Colonic mucosa (tissue), 4 donors: Measurements from ENCODE around the gene SLC25A21. TPM values are rescaled to one million over a fixed set of nuclear protein-coding genes. Genes with fewer than 3 reads are reported as not detected.

Source experiments
- DNase-seq: peaks from one replicate; pipeline ENCODE4 v3.0.0-alpha.2; 2020
- H3K27ac ChIP-seq: fragments of 200-600 bp; one replicate; pipeline ENCODE4 v1.8.0; 2021
- H3K27me3 ChIP-seq: fragments of 200-600 bp; one replicate; pipeline ENCODE4 v1.8.0; 2021
- H3K36me3 ChIP-seq: fragments of 200-600 bp; one replicate; pipeline ENCODE4 v1.8.0; 2021
- H3K4me1 ChIP-seq: fragments of 200-600 bp; one replicate; pipeline ENCODE4 v1.8.0; 2021; ENCODE audit warnings: mild to moderate bottlenecking
- H3K4me3 ChIP-seq: fragments of 200-600 bp; one replicate; pipeline ENCODE4 v1.8.0; 2021
- H3K9ac ChIP-seq, 2 donors: one replicate each; pipeline ENCODE4 v1.7.0; 2013; ENCODE audit warnings: control low read depth in 2 of 2, low read depth in 2 of 2, low read length in 2 of 2
- H3K9me3 ChIP-seq: fragments of 200-600 bp; one replicate; pipeline ENCODE4 v1.8.0; 2021
- CTCF ChIP-seq: fragments of 200-600 bp; IDR thresholded peaks from one replicate; pipeline ENCODE4 v1.8.0; 2022; ENCODE audit warnings: antibody characterized with exemption, mild to moderate bottlenecking
- intact Hi-C: fragments of 100-400 bp; cut with DNase I; formaldehyde crosslinking; loops from one replicate; pipeline ENCODE4 v1.14.1; 2022
- total RNA-seq, 2 donors: library from RNA; stranded (reverse); fragmentation: NEBNext Ultra II Directional in 1 of 2; extraction: Animal tissue kit (Norgen Biotek cat#: 25700) in 1 of 2; gene quantifications; one replicate each; pipeline ENCODE4 v1.2.1, GENCODE V29; 2021
- donor health status: healthy.
- donor health status: DM: no; HTN: no; CAD: no.
- donor health status: DM: no; HTN: no; CAD: no.

Gene SLC25A21
- total RNA-seq, 2 donors from 2014 or later: 0.77 to 0.82 TPM

GRCh38 chr14:36824854-36825253, 347.6 kb downstream of the SLC25A21 start:
- DNase-seq: no peak
- intact Hi-C loops: no loop called here
- Histone ChIP-seq H3K27ac (no peak overlapping the region), H3K4me3 (no peak overlapping the region), H3K9ac (no peak overlapping the region), H3K9me3 (no peaks in the 10 kb centered on the region), H3K4me1 (no peaks in the 10 kb centered on the region), H3K27me3 (no peaks in the 10 kb centered on the region), H3K36me3 (no peaks in the 10 kb centered on the region)
- no peak for TF ChIP-seq CTCF

- no peak for TF ChIP-seq CTCF
- no peak for DNase-seq
- Histone ChIP-seq H3K4me3 (no peak overlapping the region), H3K27ac (no peak overlapping the region), H3K9me3 (no peaks in the 10 kb centered on the region), H3K36me3 (no peaks in the 10 kb centered on the region), H3K9ac (no peak overlapping the region), H3K4me1 (no peaks in the 10 kb centered on the region), H3K27me3 (no peaks in the 10 kb centered on the region)
- intact Hi-C loops: no loop called here
Observed at GRCh38 chr14:36823651-36824050, 348.8 kb downstream of the SLC25A21 start.

- H3K9me3 ChIP-seq: no peaks in the 10 kb centered on the region
- TF ChIP-seq CTCF: no peak
- no peaks in the 10 kb centered on the region for H3K36me3 ChIP-seq
- no peak for DNase-seq
- H3K4me1 ChIP-seq: no peaks in the 10 kb centered on the region
- no peaks in the 10 kb centered on the region for H3K27me3 ChIP-seq
- no peak overlapping the region for H3K4me3 ChIP-seq
- no peak overlapping the region for H3K27ac ChIP-seq
- no peak overlapping the region for H3K9ac ChIP-seq
- intact Hi-C loops: no loop called here
Observed at GRCh38 chr14:36822685-36823084, 349.7 kb downstream of the SLC25A21 start.

GRCh38 chr14:36820901-36821300, 351.5 kb downstream of the SLC25A21 start:
- no peaks in the 10 kb centered on the region for H3K27me3 ChIP-seq
- intact Hi-C loops: no loop called here
- no peaks in the 10 kb centered on the region for H3K9me3 ChIP-seq
- DNase-seq: no peak
- no peak overlapping the region for H3K4me3 ChIP-seq
- no peak overlapping the region for H3K27ac ChIP-seq
- TF ChIP-seq CTCF: no peak
- no peak overlapping the region for H3K9ac ChIP-seq
- no peaks in the 10 kb centered on the region for H3K4me1 ChIP-seq
- H3K36me3 ChIP-seq: no peaks in the 10 kb centered on the region

GRCh38 chr14:36820111-36820709, 352.2 kb downstream of the SLC25A21 start:
- Histone ChIP-seq H3K9me3 (no peaks in the 10 kb centered on the region), H3K36me3 (no peaks in the 10 kb centered on the region), H3K27me3 (no peaks in the 10 kb centered on the region), H3K4me3 (no peak overlapping the region), H3K9ac (no peak overlapping the region), H3K27ac (no peak overlapping the region), H3K4me1 (no peaks in the 10 kb centered on the region)
- TF ChIP-seq CTCF: no peak
- DNase-seq: no peak
- intact Hi-C loops: no loop called here
